Measurements from ENCODE around the gene GNRHR.

- no peak for TF ChIP-seq CTCF (IDR thresholded peaks at IDR 0.05)
- no peak for TF ChIP-seq POLR2A (IDR thresholded peaks at IDR 0.05)
Observed at GRCh38 chr4:67712650-67713528, 41.3 kb downstream of the GNRHR start.
